22Rv1 (cell line): ENCODE data around the gene LMBRD1.

ENCODE experiments used
- H3K27ac ChIP-seq: fragments of 450-650 bp; 2 replicates; pipeline ENCODE4 v1.5.1; 2017
- CTCF ChIP-seq: fragments of 450-650 bp; IDR thresholded peaks from 2 replicates; pipeline ENCODE4 v1.5.1; 2017; ENCODE audit warnings: mild to moderate bottlenecking
- ZFX ChIP-seq: fragments of 450-650 bp; IDR thresholded peaks from 2 replicates; pipeline ENCODE4 v1.6.1; 2017; ENCODE audit warnings: antibody characterized with exemption, borderline replicate concordance

Gene LMBRD1

GRCh38 chr6:69756366-69756765, 40.4 kb downstream of the LMBRD1 start:
- TF ChIP-seq CTCF (no peak), ZFX (no peak)

GRCh38 chr6:69735027-69735426, 61.8 kb downstream of the LMBRD1 start:
- no peak overlapping the region for H3K27ac ChIP-seq
- TF ChIP-seq ZFX (no peak), CTCF (no peak)

More at GRCh38 chr6:69756366-69756765, 40.4 kb downstream of the LMBRD1 start:
- H3K27ac ChIP-seq, result no peak overlapping the region

GRCh38 chr6:69732640-69733039, 64.2 kb downstream of the LMBRD1 start:
- no peak overlapping the region for H3K27ac ChIP-seq
- TF ChIP-seq ZFX, result no peak
- TF ChIP-seq CTCF, result peak; percentile 38

GRCh38 chr6:69732045-69732444, 64.8 kb downstream of the LMBRD1 start:
- TF ChIP-seq CTCF (no peak), ZFX (no peak)
- no peak overlapping the region for H3K27ac ChIP-seq

DNA sequence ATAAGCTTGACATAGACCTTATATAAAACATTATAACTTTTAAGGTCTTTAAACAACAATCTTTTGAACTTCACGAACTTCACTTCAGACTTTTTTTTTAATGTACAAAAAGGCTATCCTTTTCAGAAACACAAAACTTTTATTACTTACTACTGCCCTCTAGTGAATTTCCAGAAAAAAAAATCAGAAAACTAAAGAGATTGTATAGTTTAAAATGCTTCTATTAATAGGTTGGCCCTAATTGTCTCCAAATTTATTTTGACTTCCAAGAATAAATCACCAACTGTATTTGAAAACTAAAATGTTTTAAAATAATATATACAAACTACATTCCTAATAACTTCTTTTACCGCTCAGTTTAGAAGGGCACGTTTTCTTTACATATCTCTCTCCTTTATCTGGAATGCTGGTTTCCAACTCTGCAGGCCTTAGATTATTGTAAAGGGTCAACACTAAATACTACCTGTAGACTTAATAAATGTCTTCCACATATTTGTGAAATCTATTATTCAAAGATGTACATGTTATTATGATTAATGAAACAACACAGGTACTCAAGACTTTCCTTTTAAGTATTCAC, 66.8 kb downstream of the LMBRD1 start:
- H3K27ac ChIP-seq, result no peak overlapping the region
- TF ChIP-seq CTCF, result peak; percentile 66
- no peak for TF ChIP-seq ZFX

GRCh38 chr6:69722683-69723082, 74.1 kb downstream of the LMBRD1 start:
- H3K27ac ChIP-seq, result no peak overlapping the region
- TF ChIP-seq CTCF (no peak), ZFX (no peak)

GRCh38 chr6:69719602-69720193, 77.1 kb downstream of the LMBRD1 start:
- peak; percentile 67 for TF ChIP-seq CTCF
- no peak for TF ChIP-seq ZFX
- H3K27ac ChIP-seq, result no peak overlapping the region
